Measurements from ENCODE around the gene HCST. TPM values are rescaled to one million over a fixed set of nuclear protein-coding genes. Genes with fewer than 3 reads are reported as not detected.

The HCST gene
- total and polyA plus RNA-seq, 7 donors = 1.1 to 4.7 (median 3.5) TPM

DNA sequence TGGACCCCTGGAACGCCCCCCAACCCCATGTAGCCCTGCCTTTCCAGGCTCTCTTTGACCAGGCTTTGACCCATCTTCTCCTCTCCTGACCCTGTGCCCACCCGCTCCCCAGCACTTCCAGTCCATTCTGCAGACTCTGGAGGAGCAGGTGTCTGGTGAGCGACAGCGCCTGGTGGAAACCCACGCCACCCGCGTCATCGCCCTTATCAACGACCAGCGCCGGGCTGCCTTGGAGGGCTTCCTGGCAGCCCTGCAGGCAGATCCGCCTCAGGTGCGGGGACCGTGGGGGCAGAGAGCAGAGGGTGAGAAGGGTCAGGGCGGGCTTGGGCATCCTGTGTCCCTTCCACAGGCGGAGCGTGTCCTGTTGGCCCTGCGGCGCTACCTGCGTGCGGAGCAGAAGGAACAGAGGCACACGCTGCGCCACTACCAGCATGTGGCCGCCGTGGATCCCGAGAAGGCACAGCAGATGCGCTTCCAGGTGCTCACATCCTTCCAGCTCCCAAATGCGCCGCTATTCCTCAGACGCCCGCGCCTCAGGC is 27.9 kb upstream of the HCST start:
- Histone ChIP-seq H3K9me3 (no peaks in the 10 kb centered on the region), H3K27ac (no peak overlapping the region), H3K4me3 (no peak overlapping the region), H3K4me1 (peaks cover 3% of the 10 kb centered on the region), H3K27me3 (ENCODE audit: insufficient read depth in 3 of 3, low read length in 2 of 3) (peaks cover 0 to 49% (median 18%) of the 10 kb centered on the region in 3 donors), H3K36me3 (ENCODE audit: insufficient read depth in 1 of 2, low read depth in 1 of 2) (no peaks in the 10 kb centered on the region)
- DNase-seq (no peak), ATAC-seq (no peak)
- WGBS, 3 donors = 92 to 98% (median 93%) methylated on average over 25 to 32 of the region's 32 CpGs
- intact Hi-C loops (cut with DNase I) = no loop called here
- TF ChIP-seq, protein P1, sequence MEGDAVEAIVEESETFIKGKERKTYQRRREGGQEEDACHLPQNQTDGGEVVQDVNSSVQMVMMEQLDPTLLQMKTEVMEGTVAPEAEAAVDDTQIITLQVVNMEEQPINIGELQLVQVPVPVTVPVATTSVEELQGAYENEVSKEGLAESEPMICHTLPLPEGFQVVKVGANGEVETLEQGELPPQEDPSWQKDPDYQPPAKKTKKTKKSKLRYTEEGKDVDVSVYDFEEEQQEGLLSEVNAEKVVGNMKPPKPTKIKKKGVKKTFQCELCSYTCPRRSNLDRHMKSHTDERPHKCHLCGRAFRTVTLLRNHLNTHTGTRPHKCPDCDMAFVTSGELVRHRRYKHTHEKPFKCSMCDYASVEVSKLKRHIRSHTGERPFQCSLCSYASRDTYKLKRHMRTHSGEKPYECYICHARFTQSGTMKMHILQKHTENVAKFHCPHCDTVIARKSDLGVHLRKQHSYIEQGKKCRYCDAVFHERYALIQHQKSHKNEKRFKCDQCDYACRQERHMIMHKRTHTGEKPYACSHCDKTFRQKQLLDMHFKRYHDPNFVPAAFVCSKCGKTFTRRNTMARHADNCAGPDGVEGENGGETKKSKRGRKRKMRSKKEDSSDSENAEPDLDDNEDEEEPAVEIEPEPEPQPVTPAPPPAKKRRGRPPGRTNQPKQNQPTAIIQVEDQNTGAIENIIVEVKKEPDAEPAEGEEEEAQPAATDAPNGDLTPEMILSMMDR (IDR thresholded peaks at IDR 0.05) = no peak

DNA sequence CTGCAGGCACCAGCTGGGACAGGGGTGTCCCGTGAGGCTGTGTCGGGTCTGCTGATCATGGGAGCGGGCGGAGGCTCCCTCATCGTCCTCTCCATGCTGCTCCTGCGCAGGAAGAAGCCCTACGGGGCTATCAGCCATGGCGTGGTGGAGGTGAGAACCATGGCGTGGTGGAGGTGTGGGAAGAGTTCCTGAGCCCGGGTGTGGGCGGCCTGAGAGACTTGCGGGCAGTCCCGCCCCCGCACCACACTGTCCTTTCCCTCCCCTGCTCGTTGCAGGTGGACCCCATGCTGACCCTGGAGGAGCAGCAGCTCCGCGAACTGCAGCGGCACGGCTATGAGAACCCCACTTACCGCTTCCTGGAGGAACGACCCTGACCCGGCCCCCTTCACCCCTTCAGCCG is 23.3 kb upstream of the HCST start:
- Histone ChIP-seq H3K9me3 (no peaks in the 10 kb centered on the region), H3K27me3 (ENCODE audit: insufficient read depth in 3 of 3, low read length in 2 of 3) (peaks cover 0 to 23% (median 5%) of the 10 kb centered on the region in 3 donors), H3K36me3 (ENCODE audit: insufficient read depth in 1 of 2, low read depth in 1 of 2) (no peaks in the 10 kb centered on the region), H3K4me3 (no peak overlapping the region), H3K4me1 (no peaks in the 10 kb centered on the region), H3K27ac (no peak overlapping the region)
- TF ChIP-seq, protein P1 (IDR thresholded peaks at IDR 0.05) = no peak
- intact Hi-C loops (cut with DNase I) = no loop called here
- WGBS, 3 donors = 41 to 54% (median 49%) methylated on average over 20 to 23 of the region's 23 CpGs
- no peak for DNase-seq
- no peak for ATAC-seq

DNA sequence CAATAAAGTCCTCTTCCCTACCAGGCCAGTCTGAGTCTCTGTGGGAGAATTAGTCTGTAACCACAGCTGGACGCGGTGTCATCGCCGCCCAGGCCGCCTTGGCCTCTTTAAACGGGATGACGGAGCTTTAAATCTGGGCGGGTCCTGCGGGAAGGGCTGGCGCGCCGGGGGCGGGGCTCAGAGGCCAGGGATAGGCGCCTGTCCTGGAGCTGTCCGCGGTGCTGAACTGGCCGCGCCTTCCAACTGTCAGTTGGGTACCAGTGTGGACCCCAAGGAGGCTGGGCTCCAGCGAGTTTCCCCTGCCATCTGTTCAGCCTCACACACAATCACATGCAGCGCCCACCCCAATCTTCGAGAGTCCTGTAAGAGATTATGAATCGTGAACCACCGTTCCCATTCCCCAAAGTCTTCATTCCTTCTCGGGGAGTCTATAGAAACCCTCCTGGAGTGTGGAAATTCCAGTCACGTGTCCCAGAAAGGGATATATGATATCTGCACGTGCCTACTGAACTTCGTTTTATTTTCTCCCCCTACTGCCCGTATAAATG is 22.5 kb upstream of the HCST start:
- WGBS, 3 donors = 0 to 1% (median 1%) methylated on average over 28 of the region's 28 CpGs
- Histone ChIP-seq H3K27ac (no peak overlapping the region), H3K9me3 (no peaks in the 10 kb centered on the region), H3K4me3 (no peak overlapping the region), H3K27me3 (ENCODE audit: insufficient read depth in 3 of 3, low read length in 2 of 3) (peaks cover 0 to 23% (median 5%) of the 10 kb centered on the region in 3 donors), H3K36me3 (ENCODE audit: insufficient read depth in 1 of 2, low read depth in 1 of 2) (no peaks in the 10 kb centered on the region), H3K4me1 (no peaks in the 10 kb centered on the region)
- DNase-seq (peak; percentile 92 to 94), ATAC-seq (peak; percentile 90 to 98 (median 95))
- intact Hi-C loops (cut with DNase I) = no loop called here
- TF ChIP-seq, protein P1 (IDR thresholded peaks at IDR 0.05) = no peak

DNA sequence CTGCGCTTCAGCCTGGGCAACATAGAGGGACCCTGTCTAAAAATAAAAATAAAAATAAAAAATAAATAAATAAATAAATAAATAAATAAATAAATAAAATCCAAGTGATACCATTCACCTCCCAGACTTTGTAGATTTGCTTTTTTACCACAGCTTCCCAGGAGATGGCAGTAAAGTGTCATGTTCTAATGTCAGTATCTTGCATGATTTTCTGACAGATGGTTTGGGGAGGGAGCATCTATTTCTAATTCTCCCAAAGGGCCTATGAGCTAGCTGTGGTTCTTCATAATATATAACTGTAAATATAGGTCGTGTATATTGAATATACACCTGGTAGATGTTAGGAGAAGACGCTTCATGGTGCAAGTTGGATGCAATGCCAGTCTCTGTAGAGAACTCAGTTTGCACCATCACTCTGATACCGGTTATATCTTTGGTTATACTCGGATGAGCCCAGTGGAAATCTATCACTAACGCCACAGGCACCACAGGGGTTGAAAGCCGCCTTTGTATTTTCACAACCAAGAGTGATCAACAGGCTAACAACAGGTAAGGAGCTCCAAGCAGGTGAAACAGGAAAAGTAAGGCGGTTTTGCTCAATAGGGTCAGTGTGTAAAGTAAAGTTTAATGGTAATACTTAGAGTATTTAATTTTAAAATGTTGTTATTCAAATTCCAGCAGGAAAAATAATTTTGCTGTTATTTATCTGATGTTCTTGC is 20.1 kb upstream of the HCST start:
- Histone ChIP-seq H3K27me3 (ENCODE audit: insufficient read depth in 3 of 3, low read length in 2 of 3) (peaks cover 0 to 21% (median 5%) of the 10 kb centered on the region in 3 donors), H3K9me3 (no peaks in the 10 kb centered on the region), H3K27ac (no peak overlapping the region), H3K4me3 (no peak overlapping the region), H3K4me1 (no peaks in the 10 kb centered on the region), H3K36me3 (ENCODE audit: insufficient read depth in 1 of 2, low read depth in 1 of 2) (peaks cover 0 to under 1% of the 10 kb centered on the region in 2 donors)
- intact Hi-C loops (cut with DNase I) = loop anchor here in 1 of 2 donors (1.0 kb wide), 1 partner anchor 49 kb away; no protein-coding TSS in a partner anchor
- DNase-seq = no peak
- TF ChIP-seq, protein P1 (IDR thresholded peaks at IDR 0.05) = peak; percentile 54
- ATAC-seq = peak in 1 of 4 donors; percentile 63
- 21 to 24% (median 21%) methylated on average over 8 of the region's 8 CpGs for WGBS, 3 donors

All from psoas muscle (tissue), 8 donors.